Neural progenitor cell (in vitro differentiated cells): Measurements from ENCODE around the gene CEP85. TPM values are rescaled to one million over a fixed set of nuclear protein-coding genes. Genes with fewer than 3 reads are reported as not detected.

ENCODE experiments used
- DNase-seq: peaks from one replicate; pipeline ENCODE4 v3.0.0-alpha.2; 2016; ENCODE audit warnings: low spot score
- H2AFZ ChIP-seq: fragments of 200-600 bp; sonication (generic); replicated peaks from 2 replicates; pipeline ENCODE4 v1.6.1; 2016; ENCODE audit warnings: antibody characterized with exemption
- H3F3A ChIP-seq: fragments of 200-600 bp; sonication (generic); 2 replicates; pipeline ENCODE4 v1.6.1; 2016; ENCODE audit warnings: antibody characterized with exemption, low read depth
- H3K27ac ChIP-seq: fragments of 200-600 bp; sonication (generic); 2 replicates; pipeline ENCODE4 v1.5.1; 2016; ENCODE audit warnings: mild to moderate bottlenecking
- H3K27me3 ChIP-seq: fragments of 200-600 bp; sonication (generic); 2 replicates; pipeline ENCODE4 v1.6.1; 2016; ENCODE audit warnings: mild to moderate bottlenecking, moderate library complexity
- H3K36me3 ChIP-seq: fragments of 200-600 bp; sonication (generic); 2 replicates; pipeline ENCODE4 v1.5.1; 2016
- H3K4me1 ChIP-seq: fragments of 200-600 bp; sonication (generic); 2 replicates; pipeline ENCODE4 v1.6.1; 2016; ENCODE audit warnings: mixed run types
- H3K4me2 ChIP-seq: fragments of 200-600 bp; sonication (generic); 2 replicates; pipeline ENCODE4 v1.6.1; 2016
- H3K4me3 ChIP-seq: fragments of 200-600 bp; sonication (generic); 2 replicates; pipeline ENCODE4 v1.5.1; 2016
- H3K79me2 ChIP-seq: fragments of 200-600 bp; sonication (generic); 2 replicates; pipeline ENCODE4 v1.6.1; 2016; ENCODE audit warnings: low read depth
- H3K9ac ChIP-seq: fragments of 200-600 bp; sonication (generic); 2 replicates; pipeline ENCODE4 v1.6.1; 2016
- H3K9me3 ChIP-seq: fragments of 200-600 bp; sonication (generic); 2 replicates; pipeline ENCODE4 v1.5.1; 2016; ENCODE audit warnings: low read depth
- H4K20me1 ChIP-seq: fragments of 200-600 bp; sonication (generic); 2 replicates; pipeline ENCODE4 v1.6.1; 2016; ENCODE audit warnings: low read depth
- H3K27ac Mint-ChIP-seq: 3 replicates; pipeline ENCODE4 v1.8.0; 2021; ENCODE audit warnings: mixed read lengths
- H3K27me3 Mint-ChIP-seq: 2 replicates; pipeline ENCODE4 v1.8.0; 2022; ENCODE audit warnings: low read depth, mild to moderate bottlenecking, inconsistent platforms, moderate library complexity, mixed read lengths; ENCODE audit not compliant: insufficient read depth
- H3K36me3 Mint-ChIP-seq: 3 replicates; pipeline ENCODE4 v1.8.0; 2021; ENCODE audit warnings: mixed read lengths
- H3K4me1 Mint-ChIP-seq: 3 replicates; pipeline ENCODE4 v1.8.0; 2021; ENCODE audit warnings: mixed read lengths
- H3K4me3 Mint-ChIP-seq: 3 replicates; pipeline ENCODE4 v1.8.0; 2021; ENCODE audit warnings: mild to moderate bottlenecking, moderate library complexity, mixed read lengths
- H3K9me3 Mint-ChIP-seq: 3 replicates; pipeline ENCODE4 v1.8.0; 2020; ENCODE audit warnings: mixed read lengths
- EZH2 ChIP-seq: fragments of 200-600 bp; sonication (generic); IDR thresholded peaks from 2 replicates; pipeline ENCODE4 v1.6.1; 2017; ENCODE audit warnings: antibody characterized with exemption, mild to moderate bottlenecking, moderate library complexity
- EZH2phosphoT487 ChIP-seq: fragments of 200-600 bp; sonication (generic); IDR thresholded peaks from 2 replicates; pipeline ENCODE4 v1.6.1; 2017; ENCODE audit warnings: antibody characterized with exemption
- total RNA-seq: library from RNA; depleted of rRNA; stranded (reverse); fragments of >200 nt; gene quantifications from 2 replicates; pipeline ENCODE4 v1.2.3, GENCODE V29; 2015; ENCODE audit warnings: low replicate concordance
- TF ChIP-seq, protein P1 (sequence below): fragments of 200-600 bp; sonication (generic); IDR thresholded peaks from 2 replicates; pipeline ENCODE4 v1.5.1; 2017; ENCODE audit warnings: antibody characterized with exemption, mild to moderate bottlenecking

Gene CEP85
- total RNA-seq, 1 donor from 2014 or later, result 41.4 TPM

GRCh38 chr1:26213335-26213905 lies 20.6 kb upstream of the CEP85 start:
- Histone ChIP-seq H3K4me2 (no peak overlapping the region), H2AFZ (no peak overlapping the region), H4K20me1 (no peaks in the 10 kb centered on the region), H3K79me2 (no peaks in the 10 kb centered on the region), H3F3A (no peaks in the 10 kb centered on the region), H3K9ac (no peak overlapping the region), H3K9me3 (no peaks in the 10 kb centered on the region), H3K27me3 (no peaks in the 10 kb centered on the region), H3K27ac (no peak overlapping the region), H3K4me1 (no peaks in the 10 kb centered on the region), H3K4me3 (no peak overlapping the region), H3K36me3 (no peaks in the 10 kb centered on the region)
- Mint-ChIP-seq H3K36me3 (no peaks in the 10 kb centered on the region), H3K4me3 (no peak overlapping the region), H3K9me3 (no peaks in the 10 kb centered on the region), H3K4me1 (peaks cover 13% of the 10 kb centered on the region), H3K27ac (no peak overlapping the region), H3K27me3 (no peaks in the 10 kb centered on the region)
- DNase-seq, result no peak
- TF ChIP-seq EZH2phosphoT487, result no peak
- no peak for TF ChIP-seq EZH2
- TF ChIP-seq, protein P1, sequence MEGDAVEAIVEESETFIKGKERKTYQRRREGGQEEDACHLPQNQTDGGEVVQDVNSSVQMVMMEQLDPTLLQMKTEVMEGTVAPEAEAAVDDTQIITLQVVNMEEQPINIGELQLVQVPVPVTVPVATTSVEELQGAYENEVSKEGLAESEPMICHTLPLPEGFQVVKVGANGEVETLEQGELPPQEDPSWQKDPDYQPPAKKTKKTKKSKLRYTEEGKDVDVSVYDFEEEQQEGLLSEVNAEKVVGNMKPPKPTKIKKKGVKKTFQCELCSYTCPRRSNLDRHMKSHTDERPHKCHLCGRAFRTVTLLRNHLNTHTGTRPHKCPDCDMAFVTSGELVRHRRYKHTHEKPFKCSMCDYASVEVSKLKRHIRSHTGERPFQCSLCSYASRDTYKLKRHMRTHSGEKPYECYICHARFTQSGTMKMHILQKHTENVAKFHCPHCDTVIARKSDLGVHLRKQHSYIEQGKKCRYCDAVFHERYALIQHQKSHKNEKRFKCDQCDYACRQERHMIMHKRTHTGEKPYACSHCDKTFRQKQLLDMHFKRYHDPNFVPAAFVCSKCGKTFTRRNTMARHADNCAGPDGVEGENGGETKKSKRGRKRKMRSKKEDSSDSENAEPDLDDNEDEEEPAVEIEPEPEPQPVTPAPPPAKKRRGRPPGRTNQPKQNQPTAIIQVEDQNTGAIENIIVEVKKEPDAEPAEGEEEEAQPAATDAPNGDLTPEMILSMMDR, result no peak

GRCh38 chr1:26215246-26215645 lies 18.8 kb upstream of the CEP85 start:
- no peaks in the 10 kb centered on the region for H3K9me3 Mint-ChIP-seq
- Histone ChIP-seq H3F3A (no peaks in the 10 kb centered on the region), H3K36me3 (no peaks in the 10 kb centered on the region), H3K9me3 (no peaks in the 10 kb centered on the region), H3K79me2 (no peaks in the 10 kb centered on the region), H2AFZ (no peak overlapping the region), H4K20me1 (no peaks in the 10 kb centered on the region), H3K4me1 (peaks cover 3% of the 10 kb centered on the region), H3K4me3 (no peak overlapping the region), H3K27me3 (no peaks in the 10 kb centered on the region), H3K27ac (no peak overlapping the region), H3K9ac (no peak overlapping the region), H3K4me2 (no peak overlapping the region)
- H3K27me3 Mint-ChIP-seq, result no peaks in the 10 kb centered on the region
- no peak for DNase-seq
- TF ChIP-seq, protein P1, result no peak
- TF ChIP-seq EZH2phosphoT487, result no peak
- peaks cover 13% of the 10 kb centered on the region for H3K4me1 Mint-ChIP-seq
- no peaks in the 10 kb centered on the region for H3K36me3 Mint-ChIP-seq
- no peak overlapping the region for H3K4me3 Mint-ChIP-seq
- H3K27ac Mint-ChIP-seq, result no peak overlapping the region

- Histone ChIP-seq H3K4me3 (no peak overlapping the region), H3K27me3 (peaks cover 15% of the 10 kb centered on the region), H4K20me1 (no peaks in the 10 kb centered on the region), H3K4me2 (no peak overlapping the region), H3K79me2 (no peaks in the 10 kb centered on the region), H2AFZ (no peak overlapping the region), H3K27ac (no peak overlapping the region), H3K4me1 (peaks cover 7% of the 10 kb centered on the region), H3F3A (no peaks in the 10 kb centered on the region), H3K9me3 (no peaks in the 10 kb centered on the region), H3K36me3 (no peaks in the 10 kb centered on the region), H3K9ac (no peak overlapping the region)
- TF ChIP-seq EZH2phosphoT487 (no peak), EZH2 (no peak)
- TF ChIP-seq, protein P1, result no peak
- Mint-ChIP-seq H3K27ac (no peak overlapping the region), H3K36me3 (no peaks in the 10 kb centered on the region), H3K27me3 (peaks cover 4% of the 10 kb centered on the region), H3K4me3 (no peak overlapping the region), H3K9me3 (no peaks in the 10 kb centered on the region), H3K4me1 (peaks cover 11% of the 10 kb centered on the region)
- no peak for DNase-seq
Observed at GRCh38 chr1:26218906-26219494, 15.0 kb upstream of the CEP85 start.
